A549 (cell line): ENCODE measurements around the gene PCNX2. TPM values are rescaled to one million over a fixed set of nuclear protein-coding genes. Genes with fewer than 3 reads are reported as not detected.

Source experiments
- ATAC-seq, 2 experiments: fragments of 200-7000 bp in 1 of 2; fragments of >200 bp in 1 of 2; cut with Nextera tagmentation in 1 of 2; cut with Tn5 transposase in 1 of 2; 3 replicates each; pipeline versions ENCODE4 v1.8.0 to v1.9.1; 2018 to 2020; ENCODE audit warnings: mild to moderate bottlenecking in 1 of 2, moderate library complexity in 1 of 2
- CTCF ChIA-PET: fragments of 300-600 bp; sonication (Branson Sonifier 250); formaldehyde crosslinking; extraction: SDS; loops from one replicate; lab custom pipeline; 2021; ENCODE audit warnings: antibody characterized with exemption, inconsistent platforms; lab: Yijun Ruan, JAX
- POLR2A ChIA-PET: fragments of 350-600 bp; formaldehyde crosslinking; extraction: SDS; loops from one replicate; lab custom pipeline; 2021; ENCODE audit warnings: antibody characterized with exemption, inconsistent platforms; lab: Yijun Ruan, JAX
- DNase-seq, 2 experiments: peaks; one replicate each; pipeline versions ENCODE4 v3.0.0 to v3.0.0-alpha.2; 2011 to 2016; ENCODE audit warnings: low read depth in 1 of 2, low spot score in 1 of 2
- FAIRE-seq: peaks from 2 replicates; lab custom pipeline; 2011; peaks lifted over from hg19 to GRCh38; lab: Jason Lieb, UNC
- H3K27ac ChIP-seq, 2 experiments: fragments of >200 bp; sonication (Bioruptor Twin); formaldehyde crosslinking; 3 replicates each; pipeline ENCODE4 v1.5.1; 2016 to 2017
- H3K4me1 ChIP-seq: fragments of >200 bp; sonication (Bioruptor Twin); formaldehyde crosslinking; 3 replicates; pipeline ENCODE4 v1.6.1; 2016
- H3K4me2 ChIP-seq: fragments of >200 bp; sonication (Bioruptor Twin); formaldehyde crosslinking; 3 replicates; pipeline ENCODE4 v1.6.1; 2016
- H3K4me3 ChIP-seq: fragments of >200 bp; sonication (Bioruptor Twin); formaldehyde crosslinking; 3 replicates; pipeline ENCODE4 v1.5.1; 2016
- H3K9me3 ChIP-seq: fragments of >200 bp; sonication (Bioruptor Twin); formaldehyde crosslinking; 3 replicates; pipeline ENCODE4 v1.6.1; 2016
- ATOH8 ChIP-seq: fragments of 250-450 bp; sonication (Bioruptor Pico); IDR thresholded peaks from 2 replicates; pipeline ENCODE4 v1.5.0; 2020; ENCODE audit warnings: low read depth, mild to moderate bottlenecking, moderate library complexity
- BHLHE40 ChIP-seq: IDR thresholded peaks from 2 replicates; pipeline ENCODE4 v1.6.1; 2012; ENCODE audit warnings: low read depth, low read length, inconsistent platforms
- CEBPB ChIP-seq, 2 experiments: fragments of >200 bp in 1 of 2; sonication (Bioruptor Twin) in 1 of 2; formaldehyde crosslinking in 1 of 2; IDR thresholded peaks; 2 replicates each; pipeline ENCODE4 v1.6.1; 2012 to 2016
- CTCF ChIP-seq: fragments of >200 bp; sonication (Bioruptor Twin); formaldehyde crosslinking; IDR thresholded peaks from 3 replicates; pipeline ENCODE4 v1.5.1; 2016
- EHF ChIP-seq: fragments of 250-450 bp; sonication (Bioruptor Pico); IDR thresholded peaks from 2 replicates; pipeline ENCODE4 v1.5.0; 2020; ENCODE audit warnings: mild to moderate bottlenecking
- EHMT2 ChIP-seq: fragments of 200-600 bp; sonication (generic); IDR thresholded peaks from 2 replicates; pipeline ENCODE4 v1.6.1; 2016; ENCODE audit warnings: antibody characterized with exemption, low read depth, mild to moderate bottlenecking, moderate library complexity
- FOSL2 ChIP-seq, 2 experiments: fragments of 450-650 bp in 1 of 2; fragments of >200 bp in 1 of 2; sonication (Bioruptor Twin) in 1 of 2; formaldehyde crosslinking; IDR thresholded peaks; 2 replicates each; pipeline versions ENCODE4 v1.5.0 to v1.6.1; 2016 to 2020; ENCODE audit warnings: mild to moderate bottlenecking in 1 of 2, moderate library complexity in 1 of 2
- FOXS1 ChIP-seq: fragments of 250-450 bp; sonication (Bioruptor Pico); IDR thresholded peaks from 2 replicates; pipeline ENCODE4 v1.5.0; 2020; ENCODE audit warnings: mild to moderate bottlenecking, moderate library complexity
- GATA3 ChIP-seq: IDR thresholded peaks from 2 replicates; pipeline ENCODE4 v1.6.1; 2012; ENCODE audit warnings: borderline replicate concordance
- HDAC2 ChIP-seq: fragments of 200-600 bp; sonication (generic); IDR thresholded peaks from 2 replicates; pipeline ENCODE4 v1.6.1; 2016
- HMGXB4 ChIP-seq: fragments of 250-450 bp; sonication (Bioruptor Pico); IDR thresholded peaks from 2 replicates; pipeline ENCODE4 v1.5.0; 2021; ENCODE audit warnings: mild to moderate bottlenecking, moderate library complexity, borderline replicate concordance
- JUNB ChIP-seq: fragments of >200 bp; sonication (Bioruptor Twin); formaldehyde crosslinking; IDR thresholded peaks from 2 replicates; pipeline ENCODE4 v1.6.1; 2016
- MAFK ChIP-seq: fragments of 450-650 bp; IDR thresholded peaks from 2 replicates; pipeline ENCODE4 v1.6.1; 2014; ENCODE audit not compliant: partially characterized antibody
- NFE2L2 ChIP-seq: fragments of 150-350 bp; conservative IDR thresholded peaks from 2 replicates; pipeline ENCODE4 v1.6.1; 2014; ENCODE audit warnings: low read length
- NR3C1 ChIP-seq: fragments of >200 bp; sonication (Bioruptor Twin); formaldehyde crosslinking; IDR thresholded peaks from 3 replicates; pipeline ENCODE4 v1.6.1; 2017
- PHF8 ChIP-seq: fragments of 200-600 bp; sonication (generic); IDR thresholded peaks from 2 replicates; pipeline ENCODE4 v1.6.1; 2016; ENCODE audit warnings: low read depth, mild to moderate bottlenecking, antibody characterized with exemption, moderate library complexity, borderline replicate concordance
- POLR2A ChIP-seq: IDR thresholded peaks from 2 replicates; pipeline ENCODE4 v1.6.1; 2012; ENCODE audit warnings: mild to moderate bottlenecking, low read length
- POLR2AphosphoS2 ChIP-seq: conservative IDR thresholded peaks from 2 replicates; pipeline ENCODE4 v1.6.1; 2012; ENCODE audit warnings: low read length, improper control_type of control experiment, inconsistent platforms
- RCOR1 ChIP-seq: fragments of 150-350 bp; IDR thresholded peaks from 2 replicates; pipeline ENCODE4 v1.6.1; 2014; ENCODE audit warnings: antibody characterized with exemption, low read length, low read depth
- TFCP2L1 ChIP-seq: fragments of 250-450 bp; sonication (Bioruptor Pico); IDR thresholded peaks from 2 replicates; pipeline ENCODE4 v1.5.0; 2021; ENCODE audit warnings: mild to moderate bottlenecking
- USF2 ChIP-seq: fragments of 450-650 bp; IDR thresholded peaks from 2 replicates; pipeline ENCODE4 v1.6.1; 2014; ENCODE audit warnings: antibody characterized with exemption
- ZC3H11A ChIP-seq: fragments of 450-650 bp; IDR thresholded peaks from 2 replicates; pipeline ENCODE4 v1.6.1; 2014; ENCODE audit warnings: antibody characterized with exemption, mild to moderate bottlenecking
- ZFP36 ChIP-seq: fragments of 450-650 bp; IDR thresholded peaks from 2 replicates; pipeline ENCODE4 v1.6.1; 2014; ENCODE audit warnings: borderline replicate concordance; ENCODE audit not compliant: partially characterized antibody
- ZSCAN20 ChIP-seq: fragments of 250-450 bp; sonication (Bioruptor Pico); IDR thresholded peaks from 2 replicates; pipeline ENCODE4 v1.8.0; 2022; ENCODE audit warnings: mild to moderate bottlenecking, moderate library complexity
- WGBS: methylation state at CpG from one replicate; pipeline ENCODE4 v1.1.6; 2017; ENCODE audit errors: missing lambda C conversion rate; 5-methylcytosine and 5-hydroxymethylcytosine counted together
- polyA plus RNA-seq, 4 experiments: library from polyadenylated mRNA; depleted of rRNA in 3 of 4; stranded (reverse); fragments of >200 nt; fragmentation: RNase III in 1 of 4; extraction: RNeasy Plus Mini Kit Qiagen cat#74134 plus additional on column Dnase treatment in 1 of 4; gene quantifications; 2 replicates in 3 of 4; 3 replicates in 1 of 4; pipeline ENCODE4 v1.2.3, GENCODE V29; 2011 to 2017

The PCNX2 gene
- polyA plus RNA-seq, 2 of the 4 experiments (the other 2 are of a cell fraction), result 8.8 to 27.2 TPM

GRCh38 chr1:233020426-233020825 is 275.1 kb downstream of the PCNX2 start:
- no peak for TF ChIP-seq FOSL2 (IDR thresholded peaks at IDR 0.05)
- TF ChIP-seq FOSL2 (CRISPR knock-in tag; IDR thresholded peaks at IDR 0.05), result no peak
- no peak for TF ChIP-seq GATA3
- no peak for TF ChIP-seq POLR2AphosphoS2
- no peak for TF ChIP-seq HDAC2
- no peak for TF ChIP-seq ZFP36
- no peak for TF ChIP-seq BHLHE40
- TF ChIP-seq JUNB, result no peak
- no peak for TF ChIP-seq HMGXB4 (CRISPR knock-in tag)
- no peak for TF ChIP-seq TFCP2L1 (CRISPR knock-in tag)
- no peak for TF ChIP-seq ATOH8 (CRISPR knock-in tag)
- no peak for TF ChIP-seq CEBPB (IDR thresholded peaks at IDR 0.05)
- DNase-seq (no peak), FAIRE-seq (no peak), ATAC-seq (no peak)
- WGBS, result 94% methylated on average over 8 of the region's 8 CpGs
- ChIA-PET CTCF (interaction anchor here (1.3 kb wide), 1 partner anchor 14 kb away, joined by 3 read pairs; no protein-coding TSS in a partner anchor), POLR2A (no interaction called here)
- H3K4me1 ChIP-seq, result peaks cover under 1% of the 10 kb centered on the region; the same call in 2 of the 3 replicates
- no peak overlapping the region for H3K4me3 ChIP-seq
- H3K9me3 ChIP-seq, result no peaks in the 10 kb centered on the region
- H3K4me2 ChIP-seq, result no peak overlapping the region
- no peak overlapping the region for H3K27ac ChIP-seq

- Histone ChIP-seq H3K27ac (no peak overlapping the region), H3K9me3 (no peaks in the 10 kb centered on the region), H3K4me2 (no peak overlapping the region), H3K4me3 (no peak overlapping the region), H3K4me1 (no peaks in the 10 kb centered on the region)
- ChIA-PET POLR2A (no interaction called here), CTCF (interaction anchor here (1.3 kb wide), 1 partner anchor 13 kb away, joined by 3 read pairs; no protein-coding TSS in a partner anchor)
- 86% methylated on average over 12 of the region's 12 CpGs for WGBS
- no peak for DNase-seq
- TF ChIP-seq POLR2A (no peak), EHMT2 (no peak), JUNB (no peak), CEBPB (IDR thresholded peaks at IDR 0.05) (no peak), FOXS1 (no peak), MAFK (no peak), TFCP2L1 (CRISPR knock-in tag) (no peak), PHF8 (no peak), HMGXB4 (CRISPR knock-in tag) (no peak)
- no peak for FAIRE-seq
- no peak for ATAC-seq
Measured at GRCh38 chr1:233019778-233020325, 275.7 kb downstream of the PCNX2 start.

GRCh38 chr1:233019083-233019482 is 276.4 kb downstream of the PCNX2 start:
- CTCF ChIA-PET, result interaction anchor here (1.3 kb wide), 1 partner anchor 13 kb away, joined by 3 read pairs; no protein-coding TSS in a partner anchor
- Histone ChIP-seq H3K27ac (no peak overlapping the region), H3K4me3 (no peak overlapping the region), H3K4me1 (no peaks in the 10 kb centered on the region), H3K9me3 (no peaks in the 10 kb centered on the region), H3K4me2 (no peak overlapping the region)
- ATAC-seq (no peak), DNase-seq (no peak), FAIRE-seq (no peak)
- WGBS, result 89% methylated on average over 3 of the region's 3 CpGs
- POLR2A ChIA-PET, result no interaction called here
- TF ChIP-seq ZC3H11A (no peak), JUNB (no peak), FOSL2 (IDR thresholded peaks at IDR 0.05) (no peak), FOSL2 (CRISPR knock-in tag; IDR thresholded peaks at IDR 0.05) (no peak), EHF (CRISPR knock-in tag) (no peak), ZSCAN20 (CRISPR knock-in tag) (no peak), BHLHE40 (no peak), EHMT2 (no peak), NR3C1 (no peak), POLR2AphosphoS2 (no peak), HMGXB4 (CRISPR knock-in tag) (no peak), RCOR1 (no peak), USF2 (no peak), CTCF (no peak), NFE2L2 (no peak)
